ENCODE data around the gene CSPG5. TPM values are rescaled to one million over a fixed set of nuclear protein-coding genes. Genes with fewer than 3 reads are reported as not detected.

Gene CSPG5
- total RNA-seq, 1 experiment from 2014 or later = 7.4 TPM

- CTCF ChIA-PET = interaction anchor here (0.6 kb wide), 1 partner anchor 86 kb away, joined by 4 read pairs; no protein-coding TSS in a partner anchor
- DNase-seq = no peak
- no peak for TF ChIP-seq CTCF (IDR thresholded peaks at IDR 0.05; ENCODE audit: unreplicated experiment)
- Mint-ChIP-seq H3K4me3 (ENCODE audit: low read depth, unreplicated experiment) (no peak overlapping the region), H3K27me3 (ENCODE audit: unreplicated experiment) (peaks cover 15% of the 10 kb centered on the region), H3K27ac (ENCODE audit: unreplicated experiment) (no peak overlapping the region), H3K36me3 (ENCODE audit: insufficient read depth, unreplicated experiment) (peaks cover 3% of the 10 kb centered on the region), H3K9me3 (ENCODE audit: low read depth, unreplicated experiment) (no peaks in the 10 kb centered on the region), H3K4me1 (ENCODE audit: low read depth, unreplicated experiment) (no peaks in the 10 kb centered on the region)
- no TSS peak for BruUV-seq (replicated peaks)
- intact Hi-C loops (cut with micrococcal nuclease; ENCODE audit: unreplicated experiment) = no loop called here
Measured at GRCh38 chr3:47533996-47534454, 44.6 kb downstream of the CSPG5 start.

DNA sequence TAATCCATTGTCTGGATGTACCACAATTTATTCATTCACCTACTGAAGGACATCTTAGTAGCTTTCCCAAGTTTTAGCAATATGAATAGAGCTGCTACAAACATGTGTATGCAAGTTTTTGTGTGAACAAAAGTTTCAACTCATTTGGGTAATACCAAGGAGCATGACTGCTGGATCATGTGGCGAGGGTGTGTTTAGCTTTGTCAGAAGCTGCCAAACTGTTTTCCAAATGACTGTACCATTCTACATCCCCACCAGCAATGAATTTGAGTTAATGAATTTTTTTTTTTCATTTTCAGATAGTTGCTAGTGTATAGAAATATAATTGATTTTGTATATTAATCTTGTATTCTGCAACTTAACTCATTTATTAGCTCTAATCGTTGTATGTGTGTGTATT lies 45.2 kb downstream of the CSPG5 start:
- Mint-ChIP-seq H3K27me3 (ENCODE audit: unreplicated experiment) (peaks cover 15% of the 10 kb centered on the region), H3K9me3 (ENCODE audit: low read depth, unreplicated experiment) (no peaks in the 10 kb centered on the region), H3K4me3 (ENCODE audit: low read depth, unreplicated experiment) (no peak overlapping the region), H3K4me1 (ENCODE audit: low read depth, unreplicated experiment) (no peaks in the 10 kb centered on the region), H3K36me3 (ENCODE audit: insufficient read depth, unreplicated experiment) (peaks cover 3% of the 10 kb centered on the region), H3K27ac (ENCODE audit: unreplicated experiment) (no peak overlapping the region)
- CTCF ChIA-PET = interaction anchor here (0.6 kb wide), 1 partner anchor 86 kb away, joined by 4 read pairs; no protein-coding TSS in a partner anchor
- DNase-seq = no peak
- no TSS peak for BruUV-seq (replicated peaks)
- no peak for TF ChIP-seq CTCF (IDR thresholded peaks at IDR 0.05; ENCODE audit: unreplicated experiment)
- intact Hi-C loops (cut with micrococcal nuclease; ENCODE audit: unreplicated experiment) = no loop called here

GRCh38 chr3:47527952-47528725 lies 50.5 kb downstream of the CSPG5 start:
- no peak for TF ChIP-seq CTCF (IDR thresholded peaks at IDR 0.05; ENCODE audit: unreplicated experiment)
- Mint-ChIP-seq H3K4me1 (ENCODE audit: low read depth, unreplicated experiment) (peaks cover 15% of the 10 kb centered on the region), H3K27me3 (ENCODE audit: unreplicated experiment) (no peaks in the 10 kb centered on the region), H3K9me3 (ENCODE audit: low read depth, unreplicated experiment) (no peaks in the 10 kb centered on the region), H3K4me3 (ENCODE audit: low read depth, unreplicated experiment) (no peak overlapping the region), H3K27ac (ENCODE audit: unreplicated experiment) (peak overlapping the region; percentile 62), H3K36me3 (ENCODE audit: insufficient read depth, unreplicated experiment) (peaks cover 5% of the 10 kb centered on the region)
- intact Hi-C loops (cut with micrococcal nuclease; ENCODE audit: unreplicated experiment) = no loop called here
- BruUV-seq (replicated peaks) = no TSS peak
- peak; percentile 18 for DNase-seq
- CTCF ChIA-PET = interaction anchor here (0.6 to 0.7 kb wide), 4 partner anchors 37 to 1439 kb away, joined by 3 to 4 read pairs (median 4); no protein-coding TSS in a partner anchor

DNA sequence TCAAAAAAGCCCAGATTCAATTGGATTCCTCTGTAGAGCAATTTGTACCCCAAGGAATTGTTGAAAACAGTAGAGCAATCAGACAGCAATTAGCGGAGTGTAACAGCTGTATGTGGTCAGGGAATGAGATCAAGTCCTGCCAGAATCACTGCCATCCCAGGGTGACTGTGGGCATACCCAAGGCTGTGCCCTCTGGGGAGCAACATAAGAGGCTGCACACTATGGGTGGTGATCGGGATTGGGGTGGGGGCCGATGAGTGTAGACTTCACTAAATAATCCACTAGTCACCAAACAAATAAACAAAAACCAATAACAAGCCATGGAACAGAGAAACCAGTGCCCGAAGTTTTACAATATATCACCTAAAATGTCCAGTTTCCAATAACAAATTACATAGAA lies 53.0 kb downstream of the CSPG5 start:
- Mint-ChIP-seq H3K4me1 (ENCODE audit: low read depth, unreplicated experiment) (peaks cover 24% of the 10 kb centered on the region), H3K9me3 (ENCODE audit: low read depth, unreplicated experiment) (no peaks in the 10 kb centered on the region), H3K27me3 (ENCODE audit: unreplicated experiment) (no peaks in the 10 kb centered on the region), H3K4me3 (ENCODE audit: low read depth, unreplicated experiment) (no peak overlapping the region), H3K36me3 (ENCODE audit: insufficient read depth, unreplicated experiment) (peaks cover 5% of the 10 kb centered on the region), H3K27ac (ENCODE audit: unreplicated experiment) (no peak overlapping the region)
- no peak for DNase-seq
- no peak for TF ChIP-seq CTCF (IDR thresholded peaks at IDR 0.05; ENCODE audit: unreplicated experiment)
- CTCF ChIA-PET = interaction anchor here (0.6 kb wide), 1 partner anchor 276 kb away, joined by 5 read pairs; no protein-coding TSS in a partner anchor
- BruUV-seq (replicated peaks) = no TSS peak
- intact Hi-C loops (cut with micrococcal nuclease; ENCODE audit: unreplicated experiment) = no loop called here

Data from Calu3 (cell line).